HepG2 (cell line): Measurements from ENCODE around the gene SLC28A1. TPM values are rescaled to one million over a fixed set of nuclear protein-coding genes. Genes with fewer than 3 reads are reported as not detected.
A peak's percentile ranks its signal among the peaks of the same experiment; 100 is the strongest.

Source experiments
- ATAC-seq: fragments of 200-7000 bp; cut with Tn5 transposase; 3 replicates; pipeline ENCODE4 v1.9.1; 2020; ENCODE audit warnings: mild to moderate bottlenecking, moderate library complexity
- BruUV-seq: library from RNA; stranded (reverse); fragments of 400-500 nt; replicated peaks from 2 replicates; lab custom pipeline; 2021; lab: Mats Ljungman, UMichigan
- CTCF ChIA-PET: fragments of 300-600 bp; formaldehyde crosslinking; extraction: SDS; loops from one replicate; lab custom pipeline; 2021; ENCODE audit warnings: low total read pairs, inconsistent platforms, low intra/inter-chr PET ratio; lab: Yijun Ruan, JAX
- POLR2A ChIA-PET: fragments of 350-600 bp; sonication (Branson Sonifier 250); formaldehyde crosslinking; loops from one replicate; lab custom pipeline; 2020; ENCODE audit warnings: antibody characterized with exemption, inconsistent platforms; lab: Yijun Ruan, JAX
- DNase-seq: peaks from one replicate; pipeline ENCODE4 v3.0.0-alpha.2; 2015; ENCODE audit warnings: low spot score
- FAIRE-seq: peaks from 3 replicates; lab custom pipeline; 2011; peaks lifted over from hg19 to GRCh38; lab: Jason Lieb, UNC
- H2AFZ ChIP-seq: one replicate; pipeline ENCODE4 v1.6.1; 2011; ENCODE audit warnings: low read length, inconsistent platforms
- H3K27ac ChIP-seq: fragments of 300-600 bp; 3 replicates; pipeline ENCODE4 v1.8.0; 2011; ENCODE audit warnings: mixed run types, mild to moderate bottlenecking, mixed read lengths, low read length, inconsistent platforms; ENCODE audit not compliant: insufficient read depth; ENCODE audit errors: extremely low read length
- H3K27me3 ChIP-seq, 2 experiments: fragments of 200-600 bp in 1 of 2; 2 replicates in 1 of 2; 3 replicates in 1 of 2; pipeline versions ENCODE4 v1.6.0 to v1.8.0; 2011; ENCODE audit warnings: low read length in 2 of 2, mild to moderate bottlenecking in 2 of 2, moderate library complexity in 2 of 2, inconsistent platforms in 1 of 2; ENCODE audit not compliant: insufficient read depth in 2 of 2, control insufficient read depth in 1 of 2
- H3K36me3 ChIP-seq, 2 experiments: fragments of 200-600 bp in 1 of 2; replicated peaks in 1 of 2; 2 replicates in 1 of 2; 3 replicates in 1 of 2; pipeline versions ENCODE4 v1.5.1 to v1.8.0; 2011; ENCODE audit warnings: low read length in 2 of 2, inconsistent platforms in 1 of 2; ENCODE audit not compliant: insufficient read depth in 2 of 2, control insufficient read depth in 1 of 2
- H3K4me1 ChIP-seq: 2 replicates; pipeline ENCODE4 v1.5.1; 2012; ENCODE audit warnings: low read length, inconsistent platforms; ENCODE audit not compliant: insufficient read depth
- H3K4me2 ChIP-seq: 2 replicates; pipeline ENCODE4 v1.6.0; 2011; ENCODE audit warnings: low read depth, low read length, inconsistent platforms
- H3K4me3 ChIP-seq, 3 experiments: fragments of 200-600 bp in 1 of 3; sonication (generic), shearing (Covaris generic) in 1 of 3; replicated peaks in 1 of 3; 2 replicates each; pipeline ENCODE4 v1.5.1; 2011 to 2016; ENCODE audit warnings: low read length in 3 of 3, inconsistent platforms in 2 of 3, low read depth in 2 of 3, mild to moderate bottlenecking in 2 of 3, control low read depth in 1 of 3, mixed read lengths in 1 of 3; ENCODE audit not compliant: insufficient read depth in 1 of 3
- H3K79me2 ChIP-seq: one replicate; pipeline ENCODE4 v1.6.1; 2011; ENCODE audit warnings: low read length, inconsistent platforms; ENCODE audit not compliant: insufficient read depth
- H3K9ac ChIP-seq: 2 replicates; pipeline ENCODE4 v1.6.0; 2011; ENCODE audit warnings: mild to moderate bottlenecking, low read depth, low read length, inconsistent platforms; ENCODE audit not compliant: insufficient read depth
- H3K9me3 ChIP-seq: 2 replicates; pipeline ENCODE4 v1.5.1; 2012; ENCODE audit warnings: mild to moderate bottlenecking, low read length
- H4K20me1 ChIP-seq: 2 replicates; pipeline ENCODE4 v1.6.0; 2011; ENCODE audit warnings: inconsistent platforms, mild to moderate bottlenecking, low read length, moderate library complexity; ENCODE audit not compliant: insufficient read depth
- FIP1L1 ChIP-seq: fragments of 200-400 bp; formaldehyde crosslinking; IDR thresholded peaks from 2 replicates; pipeline ENCODE4 v1.6.1; 2018; ENCODE audit warnings: low read depth, mild to moderate bottlenecking, low read length, moderate library complexity, borderline replicate concordance; ENCODE audit not compliant: insufficient read depth
- FOSL1 ChIP-seq: sonication (generic); formaldehyde crosslinking; IDR thresholded peaks from 2 replicates; pipeline ENCODE4 v1.9.0; 2021; ENCODE audit warnings: missing genetic modification reagents, borderline replicate concordance
- ZNF543 ChIP-seq: sonication (generic); formaldehyde crosslinking; IDR thresholded peaks from 2 replicates; pipeline ENCODE4 v1.4.0; 2020; ENCODE audit warnings: mild to moderate bottlenecking, missing genetic modification reagents
- ZNF724P ChIP-seq: sonication (generic); formaldehyde crosslinking; IDR thresholded peaks from 2 replicates; pipeline ENCODE4 v1.8.0; 2022; ENCODE audit warnings: missing genetic modification reagents, borderline replicate concordance
- WGBS: methylation state at CpG from one replicate; pipeline ENCODE4 v1.1.6; 2017; ENCODE audit warnings: low lambda C conversion rate; 5-methylcytosine and 5-hydroxymethylcytosine counted together
- in situ Hi-C: cut with HindIII; loops from 2 replicates; pipeline ENCODE4 v1.10.0; 2017; ENCODE audit warnings: low pct_unique_long_range_greater_than_20kb; ENCODE audit not compliant: extremely low pct_ligation_motif_present
- intact Hi-C: fragments of 100-400 bp; cut with micrococcal nuclease; formaldehyde crosslinking; loops from one replicate; pipeline ENCODE4 v1.10.0; 2022; ENCODE audit not compliant: unreplicated experiment
- polyA plus RNA-seq, 8 experiments: library from polyadenylated mRNA; depleted of rRNA in 3 of 8; stranded (reverse) in 7 of 8; unstranded in 1 of 8; fragments of >200 nt; fragmentation: Illumina TruSeq in 4 of 8; extraction: Trizol in 4 of 8; gene quantifications; 2 replicates each; pipeline versions ENCODE4 v1.2.1 to v1.2.3, GENCODE V29; 2011 to 2016; ENCODE audit warnings: low read depth in 4 of 8, missing spikeins in 1 of 8, mixed read lengths in 1 of 8; ENCODE audit not compliant: insufficient read depth in 1 of 8
- total RNA-seq, 5 experiments: library from RNA; depleted of rRNA; stranded (reverse); fragments of >200 nt; fragmentation: Illumina TruSeq; extraction: Trizol; gene quantifications; 2 replicates each; pipeline ENCODE4 v1.2.3, GENCODE V29; 2016; ENCODE audit warnings: low read depth in 1 of 5
- TF ChIP-seq, protein P1 (sequence below): sonication (generic); formaldehyde crosslinking; IDR thresholded peaks from 2 replicates; pipeline ENCODE4 v1.4.0; 2020; ENCODE audit warnings: mild to moderate bottlenecking, missing genetic modification reagents, borderline replicate concordance
- TF ChIP-seq, protein P2 (sequence below): sonication (generic); formaldehyde crosslinking; IDR thresholded peaks from 2 replicates; pipeline ENCODE4 v1.4.0; 2020; ENCODE audit warnings: missing genetic modification reagents, borderline replicate concordance

The SLC28A1 gene
- total and polyA plus RNA-seq, 2 of the 13 experiments (the other 11 are each of a cell fraction or from before 2014, with no cell fraction given): 0.31 to 5.8 TPM

DNA sequence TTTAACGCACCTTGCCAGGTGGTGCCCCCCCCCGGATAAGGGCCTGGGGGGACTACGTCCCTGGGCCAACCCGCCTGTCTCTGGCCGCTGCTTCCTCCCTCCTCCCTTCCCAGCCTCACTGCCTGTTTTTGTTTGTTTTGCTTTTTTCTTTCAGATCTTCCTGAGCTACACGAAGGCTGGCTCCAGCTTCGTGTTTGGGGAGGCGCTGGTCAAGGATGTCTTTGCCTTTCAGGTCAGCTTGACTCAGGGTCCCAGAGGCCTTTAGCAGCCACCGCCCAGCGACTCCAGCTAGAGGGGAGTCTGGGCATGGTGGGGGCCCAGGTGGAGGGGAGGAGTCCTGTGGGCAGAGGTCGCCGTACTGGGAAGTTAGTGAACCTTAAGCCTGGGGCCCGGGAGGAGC lies 24.1 kb downstream of the SLC28A1 start (continued):
- TF ChIP-seq FIP1L1: no peak
- TF ChIP-seq, protein P1, sequence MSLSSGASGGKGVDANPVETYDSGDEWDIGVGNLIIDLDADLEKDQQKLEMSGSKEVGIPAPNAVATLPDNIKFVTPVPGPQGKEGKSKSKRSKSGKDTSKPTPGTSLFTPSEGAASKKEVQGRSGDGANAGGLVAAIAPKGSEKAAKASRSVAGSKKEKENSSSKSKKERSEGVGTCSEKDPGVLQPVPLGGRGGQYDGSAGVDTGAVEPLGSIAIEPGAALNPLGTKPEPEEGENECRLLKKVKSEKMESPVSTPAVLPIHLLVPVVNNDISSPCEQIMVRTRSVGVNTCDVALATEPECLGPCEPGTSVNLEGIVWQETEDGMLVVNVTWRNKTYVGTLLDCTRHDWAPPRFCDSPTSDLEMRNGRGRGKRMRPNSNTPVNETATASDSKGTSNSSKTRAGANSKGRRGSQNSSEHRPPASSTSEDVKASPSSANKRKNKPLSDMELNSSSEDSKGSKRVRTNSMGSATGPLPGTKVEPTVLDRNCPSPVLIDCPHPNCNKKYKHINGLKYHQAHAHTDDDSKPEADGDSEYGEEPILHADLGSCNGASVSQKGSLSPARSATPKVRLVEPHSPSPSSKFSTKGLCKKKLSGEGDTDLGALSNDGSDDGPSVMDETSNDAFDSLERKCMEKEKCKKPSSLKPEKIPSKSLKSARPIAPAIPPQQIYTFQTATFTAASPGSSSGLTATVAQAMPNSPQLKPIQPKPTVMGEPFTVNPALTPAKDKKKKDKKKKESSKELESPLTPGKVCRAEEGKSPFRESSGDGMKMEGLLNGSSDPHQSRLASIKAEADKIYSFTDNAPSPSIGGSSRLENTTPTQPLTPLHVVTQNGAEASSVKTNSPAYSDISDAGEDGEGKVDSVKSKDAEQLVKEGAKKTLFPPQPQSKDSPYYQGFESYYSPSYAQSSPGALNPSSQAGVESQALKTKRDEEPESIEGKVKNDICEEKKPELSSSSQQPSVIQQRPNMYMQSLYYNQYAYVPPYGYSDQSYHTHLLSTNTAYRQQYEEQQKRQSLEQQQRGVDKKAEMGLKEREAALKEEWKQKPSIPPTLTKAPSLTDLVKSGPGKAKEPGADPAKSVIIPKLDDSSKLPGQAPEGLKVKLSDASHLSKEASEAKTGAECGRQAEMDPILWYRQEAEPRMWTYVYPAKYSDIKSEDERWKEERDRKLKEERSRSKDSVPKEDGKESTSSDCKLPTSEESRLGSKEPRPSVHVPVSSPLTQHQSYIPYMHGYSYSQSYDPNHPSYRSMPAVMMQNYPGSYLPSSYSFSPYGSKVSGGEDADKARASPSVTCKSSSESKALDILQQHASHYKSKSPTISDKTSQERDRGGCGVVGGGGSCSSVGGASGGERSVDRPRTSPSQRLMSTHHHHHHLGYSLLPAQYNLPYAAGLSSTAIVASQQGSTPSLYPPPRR (CRISPR knock-in tag): no peak

DNA sequence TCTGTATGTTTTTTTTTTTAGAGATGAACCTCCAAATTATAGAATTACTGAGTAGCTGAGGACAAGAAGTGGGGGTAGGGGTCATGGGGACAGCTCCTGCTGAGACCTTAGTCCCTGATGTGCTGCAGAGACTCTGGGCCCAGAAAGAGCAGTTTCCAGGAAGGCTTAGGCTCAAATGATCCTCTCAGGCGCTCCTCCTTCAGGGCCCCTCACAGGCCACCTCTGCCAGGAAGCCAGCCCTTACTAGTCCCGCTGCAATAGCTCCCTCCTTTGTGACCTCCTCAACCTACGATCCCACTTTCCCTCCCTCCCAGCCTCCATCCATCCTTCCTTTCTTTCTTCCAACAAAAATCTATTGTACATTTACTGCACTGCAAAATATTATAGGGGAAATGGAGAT lies 24.6 kb downstream of the SLC28A1 start:
- ATAC-seq (peak; percentile 7; the same call in 1 of the 3 replicates), DNase-seq (no peak), FAIRE-seq (no peak)
- WGBS: 38% methylated on average over 3 of the region's 3 CpGs
- Histone ChIP-seq H3K4me3 (peak overlapping the region in 2 of 3 experiments; percentile 54 to 68; a peak in 4 of 6 replicates), H3K4me2 (peak overlapping the region; percentile 82), H3K9me3 (no peaks in the 10 kb centered on the region), H3K27ac (peak overlapping the region; percentile 67), H4K20me1 (no peaks in the 10 kb centered on the region), H3K9ac (peak overlapping the region; percentile 35; the same call in 1 of the 2 replicates), H3K36me3 (no peaks in the 10 kb centered on the region), H2AFZ (no peak overlapping the region), H3K27me3 (no peaks in the 10 kb centered on the region), H3K4me1 (peaks cover 75% of the 10 kb centered on the region), H3K79me2 (no peaks in the 10 kb centered on the region)
- no TSS peak for BruUV-seq
- ChIA-PET CTCF (no interaction called here), POLR2A (no interaction called here)
- intact Hi-C loops (no loop called here), in situ Hi-C loops (no loop called here)
- TF ChIP-seq ZNF543 (CRISPR knock-in tag) (peak; percentile 99), FOSL1 (CRISPR knock-in tag) (no peak), ZNF724P (CRISPR knock-in tag) (no peak)
- TF ChIP-seq, protein P2, sequence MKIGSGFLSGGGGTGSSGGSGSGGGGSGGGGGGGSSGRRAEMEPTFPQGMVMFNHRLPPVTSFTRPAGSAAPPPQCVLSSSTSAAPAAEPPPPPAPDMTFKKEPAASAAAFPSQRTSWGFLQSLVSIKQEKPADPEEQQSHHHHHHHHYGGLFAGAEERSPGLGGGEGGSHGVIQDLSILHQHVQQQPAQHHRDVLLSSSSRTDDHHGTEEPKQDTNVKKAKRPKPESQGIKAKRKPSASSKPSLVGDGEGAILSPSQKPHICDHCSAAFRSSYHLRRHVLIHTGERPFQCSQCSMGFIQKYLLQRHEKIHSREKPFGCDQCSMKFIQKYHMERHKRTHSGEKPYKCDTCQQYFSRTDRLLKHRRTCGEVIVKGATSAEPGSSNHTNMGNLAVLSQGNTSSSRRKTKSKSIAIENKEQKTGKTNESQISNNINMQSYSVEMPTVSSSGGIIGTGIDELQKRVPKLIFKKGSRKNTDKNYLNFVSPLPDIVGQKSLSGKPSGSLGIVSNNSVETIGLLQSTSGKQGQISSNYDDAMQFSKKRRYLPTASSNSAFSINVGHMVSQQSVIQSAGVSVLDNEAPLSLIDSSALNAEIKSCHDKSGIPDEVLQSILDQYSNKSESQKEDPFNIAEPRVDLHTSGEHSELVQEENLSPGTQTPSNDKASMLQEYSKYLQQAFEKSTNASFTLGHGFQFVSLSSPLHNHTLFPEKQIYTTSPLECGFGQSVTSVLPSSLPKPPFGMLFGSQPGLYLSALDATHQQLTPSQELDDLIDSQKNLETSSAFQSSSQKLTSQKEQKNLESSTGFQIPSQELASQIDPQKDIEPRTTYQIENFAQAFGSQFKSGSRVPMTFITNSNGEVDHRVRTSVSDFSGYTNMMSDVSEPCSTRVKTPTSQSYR: no peak
